Smooth muscle cell of the brain vasculature (primary cell): ENCODE results near the gene NR2C2.

Source experiments
- DNase-seq: peaks from one replicate; pipeline ENCODE4 v3.0.0-alpha.2; 2012; ENCODE audit warnings: low read depth, low spot score

NR2C2 gene

DNA sequence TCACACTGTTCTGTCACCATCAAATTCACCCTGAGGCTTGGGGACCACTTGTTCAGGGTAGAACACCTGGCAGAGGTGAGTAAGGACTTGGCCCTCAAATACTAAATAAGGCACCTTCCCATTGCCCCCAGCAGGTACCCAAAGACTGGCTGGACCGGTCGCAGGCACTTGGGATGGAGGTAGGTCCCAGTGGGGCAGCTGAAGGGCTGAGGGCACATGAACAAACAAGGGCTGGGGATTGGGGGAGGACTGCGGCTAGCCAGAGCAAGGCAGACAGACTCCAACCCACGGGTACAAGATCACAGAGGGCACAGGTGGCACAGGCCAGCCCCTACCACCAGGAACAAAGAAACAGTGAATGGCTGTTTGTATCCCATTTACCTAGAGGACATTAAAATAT, 115.9 kb downstream of the NR2C2 start:
- no peak for DNase-seq

DNA sequence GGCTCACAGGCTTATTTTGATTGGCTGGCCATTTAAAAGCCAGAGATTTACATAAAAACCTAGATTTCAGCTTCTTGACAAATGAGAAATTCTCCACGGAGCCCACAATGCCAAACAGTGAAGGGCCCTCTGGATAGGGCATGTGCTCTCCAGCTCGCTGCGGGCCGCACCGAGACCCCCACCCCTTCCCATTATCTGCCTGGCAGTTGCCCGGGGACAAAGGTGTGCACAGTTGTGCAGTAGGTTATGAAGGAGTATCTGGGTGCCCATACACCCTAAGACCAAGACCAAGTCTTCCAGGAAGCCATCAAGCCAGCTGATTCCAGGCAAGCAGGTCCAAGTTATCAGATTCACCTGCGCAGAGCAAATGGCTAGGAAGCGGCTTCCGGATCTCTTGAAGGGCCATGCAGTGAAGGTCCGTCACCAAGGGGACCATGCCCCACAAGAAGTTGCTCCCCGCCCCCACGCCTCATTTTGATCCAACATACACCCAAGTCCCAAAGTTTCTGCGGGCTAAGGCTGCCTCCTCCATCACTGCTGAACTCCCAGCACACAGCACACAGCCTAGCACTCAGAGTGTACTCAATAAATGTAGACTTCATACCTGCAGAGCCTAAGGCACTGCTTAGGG, 116.4 kb downstream of the NR2C2 start:
- DNase-seq, result no peak

GRCh38 chr3:15064299-15064834, 117.0 kb downstream of the NR2C2 start:
- DNase-seq, result no peak

GRCh38 chr3:15064835-15065549, 117.6 kb downstream of the NR2C2 start, which contains the start of gene MRPS25:
Gene MRPS25 (minus strand): TSS chr3:15065315. CDS start chr3:15065194, 121 bp downstream.
- DNase-seq, result peak; percentile 81

GRCh38 chr3:15065550-15066007, 118.2 kb downstream of the NR2C2 start:
- DNase-seq, result no peak

GRCh38 chr3:15066467-15066866, 119.1 kb downstream of the NR2C2 start:
- DNase-seq, result no peak

DNA sequence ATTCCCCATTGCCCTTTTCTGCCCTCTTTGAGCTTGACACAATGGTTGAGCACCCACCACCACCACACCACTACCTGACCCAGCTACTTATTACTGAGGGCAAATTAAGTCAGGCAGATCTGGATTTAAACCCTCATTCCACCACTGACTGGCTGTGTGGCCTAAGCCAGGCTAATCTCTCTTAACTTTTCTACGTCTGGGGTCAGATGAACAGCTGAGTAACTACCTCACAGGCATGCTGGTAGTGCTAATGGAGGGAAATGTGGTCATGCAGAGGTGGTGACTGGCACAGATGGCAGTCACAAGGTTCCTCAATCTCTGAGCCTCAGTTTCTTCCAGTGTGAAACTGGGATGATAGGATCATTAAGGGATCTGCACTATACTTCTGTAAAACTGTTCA, 122.1 kb downstream of the NR2C2 start:
- no peak for DNase-seq

DNA sequence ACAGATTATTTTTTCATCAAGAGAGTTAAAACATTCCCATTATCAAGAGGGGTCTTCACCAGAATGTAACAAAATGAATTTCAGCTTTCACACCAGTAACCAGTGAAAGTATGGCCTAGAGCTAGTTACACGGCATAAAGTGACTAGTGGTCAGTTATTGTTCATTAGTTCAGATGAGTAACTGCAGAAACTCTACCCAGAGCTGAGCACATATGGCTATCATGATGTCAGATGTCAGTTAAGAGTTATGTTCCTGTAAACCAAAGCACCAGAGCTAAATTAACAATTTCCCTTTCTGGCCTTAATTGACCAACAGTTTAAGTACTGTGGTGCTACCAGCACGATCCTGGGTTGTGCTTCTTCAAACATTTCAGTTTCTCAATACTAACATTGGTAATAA, 124.3 kb downstream of the NR2C2 start:
- DNase-seq, result no peak

- DNase-seq, result no peak
Measured at GRCh38 chr3:15074500-15074899, 127.1 kb downstream of the NR2C2 start.

DNA sequence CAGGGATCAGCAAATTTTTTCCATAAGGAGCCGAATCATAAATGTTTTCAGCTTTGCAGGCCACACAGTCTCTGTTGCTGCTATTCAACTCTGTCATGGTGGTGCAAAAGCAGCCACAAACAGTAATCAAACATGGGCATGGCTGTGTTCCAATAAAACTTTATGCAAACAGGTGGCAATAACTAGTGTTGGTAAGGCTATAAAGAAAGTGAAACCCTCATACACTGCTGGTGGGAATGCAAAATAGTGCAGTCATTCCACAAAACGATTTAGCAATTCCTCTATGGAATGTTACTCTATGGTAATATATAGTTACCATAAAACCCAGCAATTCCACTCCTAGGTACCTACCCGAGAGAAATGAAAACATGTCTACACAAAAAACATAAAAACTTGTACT, 131.7 kb downstream of the NR2C2 start:
- no peak for DNase-seq

- DNase-seq, result no peak
Measured at GRCh38 chr3:15081960-15082664, 134.7 kb downstream of the NR2C2 start.

DNA sequence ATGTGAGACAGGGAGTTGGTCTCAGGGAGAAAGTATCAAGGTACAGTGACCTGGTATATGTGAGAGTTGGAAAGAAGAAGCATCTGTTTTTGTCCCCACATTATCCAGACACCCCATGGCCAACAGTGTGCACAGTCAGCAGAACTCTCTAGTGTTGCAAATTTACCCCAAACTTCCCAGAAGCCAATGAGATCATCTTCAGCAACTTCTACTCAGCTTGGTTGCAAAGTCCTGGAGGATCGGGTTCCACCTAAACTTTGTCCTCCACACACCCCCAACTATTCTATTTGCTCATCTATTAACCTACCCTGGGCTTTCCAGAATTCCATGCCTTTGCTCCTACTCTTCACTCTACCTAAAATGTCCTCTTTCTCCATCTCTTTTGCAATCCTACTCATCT, 135.9 kb downstream of the NR2C2 start:
- no peak for DNase-seq

GRCh38 chr3:15086263-15086662, 138.9 kb downstream of the NR2C2 start:
- no peak for DNase-seq

GRCh38 chr3:15086699-15087098, 139.3 kb downstream of the NR2C2 start:
- no peak for DNase-seq

- DNase-seq, result no peak
Measured at GRCh38 chr3:15089201-15089600, 141.8 kb downstream of the NR2C2 start.

GRCh38 chr3:15091575-15091974, 144.2 kb downstream of the NR2C2 start:
- no peak for DNase-seq

- no peak for DNase-seq
Measured at GRCh38 chr3:15092686-15093085, 145.3 kb downstream of the NR2C2 start.

DNA sequence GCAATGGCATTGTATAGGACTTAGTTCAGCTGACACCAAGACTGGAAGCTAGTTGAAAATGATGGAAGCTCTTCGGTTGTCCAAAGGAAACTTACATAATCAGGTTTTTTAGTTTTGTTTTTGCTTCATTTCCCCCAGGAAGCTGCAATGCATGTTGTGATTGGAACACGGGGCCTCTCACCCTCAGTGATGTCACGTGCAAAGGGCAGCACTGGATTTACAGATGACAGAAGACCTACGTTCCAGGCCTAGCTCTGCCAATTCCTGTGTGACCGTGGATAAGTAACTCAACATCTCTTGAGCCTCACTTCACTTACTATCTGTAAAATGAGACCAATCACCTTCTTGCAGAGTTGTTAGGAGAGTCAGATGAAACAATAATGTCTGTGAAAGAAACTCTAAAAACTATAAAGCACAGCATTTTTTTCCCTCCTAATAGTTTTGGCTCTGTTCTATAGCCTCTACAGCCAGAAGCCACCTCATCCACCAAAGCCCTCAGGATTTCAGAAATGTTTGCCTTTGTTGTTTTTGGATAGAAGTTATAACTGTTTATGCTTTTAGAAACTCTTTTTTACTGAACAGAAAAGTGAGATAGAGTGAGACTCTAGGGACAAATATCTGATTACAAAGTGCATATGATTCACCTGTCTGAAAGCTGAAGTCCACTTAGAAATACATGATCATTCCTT, 146.9 kb downstream of the NR2C2 start:
- no peak for DNase-seq

GRCh38 chr3:15096046-15096445, 148.7 kb downstream of the NR2C2 start:
- DNase-seq, result no peak

GRCh38 chr3:15097891-15098290, 150.5 kb downstream of the NR2C2 start:
- no peak for DNase-seq
